Measurements from ENCODE around the gene STXBP3.

DNA sequence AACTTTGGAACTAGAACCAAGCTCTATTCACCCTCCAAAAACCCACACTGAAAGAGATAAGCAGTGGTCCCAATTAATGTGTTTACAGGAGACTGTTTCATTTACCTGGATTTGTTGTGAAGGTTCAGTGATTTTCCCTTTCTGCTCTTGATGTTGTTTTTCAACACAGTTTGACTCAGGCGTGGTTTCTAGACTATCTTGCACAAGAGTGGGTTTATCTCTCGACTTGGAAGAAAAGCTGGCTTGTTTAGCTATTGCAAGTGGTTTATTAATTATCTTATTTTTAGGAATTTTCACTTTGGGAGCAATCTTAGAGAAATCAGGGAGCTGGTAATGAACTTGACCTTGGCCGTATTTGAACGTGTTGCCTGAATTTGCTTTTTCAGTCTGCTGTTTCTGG, 105.1 kb downstream of the STXBP3 start:
- TF ChIP-seq, protein P1, sequence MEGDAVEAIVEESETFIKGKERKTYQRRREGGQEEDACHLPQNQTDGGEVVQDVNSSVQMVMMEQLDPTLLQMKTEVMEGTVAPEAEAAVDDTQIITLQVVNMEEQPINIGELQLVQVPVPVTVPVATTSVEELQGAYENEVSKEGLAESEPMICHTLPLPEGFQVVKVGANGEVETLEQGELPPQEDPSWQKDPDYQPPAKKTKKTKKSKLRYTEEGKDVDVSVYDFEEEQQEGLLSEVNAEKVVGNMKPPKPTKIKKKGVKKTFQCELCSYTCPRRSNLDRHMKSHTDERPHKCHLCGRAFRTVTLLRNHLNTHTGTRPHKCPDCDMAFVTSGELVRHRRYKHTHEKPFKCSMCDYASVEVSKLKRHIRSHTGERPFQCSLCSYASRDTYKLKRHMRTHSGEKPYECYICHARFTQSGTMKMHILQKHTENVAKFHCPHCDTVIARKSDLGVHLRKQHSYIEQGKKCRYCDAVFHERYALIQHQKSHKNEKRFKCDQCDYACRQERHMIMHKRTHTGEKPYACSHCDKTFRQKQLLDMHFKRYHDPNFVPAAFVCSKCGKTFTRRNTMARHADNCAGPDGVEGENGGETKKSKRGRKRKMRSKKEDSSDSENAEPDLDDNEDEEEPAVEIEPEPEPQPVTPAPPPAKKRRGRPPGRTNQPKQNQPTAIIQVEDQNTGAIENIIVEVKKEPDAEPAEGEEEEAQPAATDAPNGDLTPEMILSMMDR (conservative IDR thresholded peaks at IDR 0.05 in 1 of 2, IDR thresholded peaks at IDR 0.05 in 1 of 2; ENCODE audit: extremely low read depth in 1 of 2, insufficient read depth in 1 of 2, low read depth in 1 of 2, low read length in 2 of 2): no peak
- no peak for TF ChIP-seq EZH2 (IDR thresholded peaks at IDR 0.05; ENCODE audit: borderline replicate concordance, low read length)
